PC-3 (cell line): ENCODE data around the gene ANK3.

Source experiments
- EZH2 ChIP-seq: fragments of 300-600 bp; sonication (generic); IDR thresholded peaks from one replicate; pipeline ENCODE4 v1.6.1; 2017; ENCODE audit warnings: antibody characterized with exemption, mild to moderate bottlenecking, low read length; ENCODE audit not compliant: unreplicated experiment
- EZH2phosphoT487 ChIP-seq: fragments of 300-600 bp; sonication (generic); IDR thresholded peaks from 2 replicates; pipeline ENCODE4 v1.6.1; 2018; ENCODE audit warnings: mild to moderate bottlenecking, antibody characterized with exemption, low read length, borderline replicate concordance
- TF ChIP-seq, protein P1 (sequence below): fragments of 300-600 bp; sonication (generic); conservative IDR thresholded peaks from 2 replicates; pipeline ENCODE4 v1.5.1; 2017; ENCODE audit warnings: antibody characterized with exemption, low read depth, mild to moderate bottlenecking, low read length

DNA sequence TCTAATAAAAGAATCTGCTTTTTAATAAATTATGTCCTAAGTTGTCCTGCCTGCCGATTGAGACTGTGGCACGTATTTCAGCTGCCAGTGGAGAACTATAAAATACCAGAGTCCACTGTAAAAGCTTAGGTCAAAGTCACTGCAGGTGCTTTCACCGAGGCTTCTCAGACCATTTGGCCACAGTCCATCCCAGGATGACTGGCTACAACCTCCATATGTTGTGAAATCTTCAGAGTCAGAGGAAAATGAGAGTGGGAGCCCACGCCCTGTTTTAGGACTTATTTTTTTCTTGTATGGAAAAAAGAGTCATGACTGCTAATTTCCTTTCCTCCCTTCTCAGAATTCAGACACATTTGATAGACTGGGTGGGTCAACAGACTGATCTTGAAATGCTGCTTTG is 182.9 kb downstream of the ANK3 start:
- no peak for TF ChIP-seq EZH2
- TF ChIP-seq, protein P1, sequence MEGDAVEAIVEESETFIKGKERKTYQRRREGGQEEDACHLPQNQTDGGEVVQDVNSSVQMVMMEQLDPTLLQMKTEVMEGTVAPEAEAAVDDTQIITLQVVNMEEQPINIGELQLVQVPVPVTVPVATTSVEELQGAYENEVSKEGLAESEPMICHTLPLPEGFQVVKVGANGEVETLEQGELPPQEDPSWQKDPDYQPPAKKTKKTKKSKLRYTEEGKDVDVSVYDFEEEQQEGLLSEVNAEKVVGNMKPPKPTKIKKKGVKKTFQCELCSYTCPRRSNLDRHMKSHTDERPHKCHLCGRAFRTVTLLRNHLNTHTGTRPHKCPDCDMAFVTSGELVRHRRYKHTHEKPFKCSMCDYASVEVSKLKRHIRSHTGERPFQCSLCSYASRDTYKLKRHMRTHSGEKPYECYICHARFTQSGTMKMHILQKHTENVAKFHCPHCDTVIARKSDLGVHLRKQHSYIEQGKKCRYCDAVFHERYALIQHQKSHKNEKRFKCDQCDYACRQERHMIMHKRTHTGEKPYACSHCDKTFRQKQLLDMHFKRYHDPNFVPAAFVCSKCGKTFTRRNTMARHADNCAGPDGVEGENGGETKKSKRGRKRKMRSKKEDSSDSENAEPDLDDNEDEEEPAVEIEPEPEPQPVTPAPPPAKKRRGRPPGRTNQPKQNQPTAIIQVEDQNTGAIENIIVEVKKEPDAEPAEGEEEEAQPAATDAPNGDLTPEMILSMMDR: no peak
- no peak for TF ChIP-seq EZH2phosphoT487
